Activated T-cell treated with anti-CD3 and anti-CD28 coated beads, Interleukin-2, amount 50 U/mL, for 48 hours (primary cell): Measurements from ENCODE around the gene GEN1.

Source experiments
- DNase-seq, 2 experiments: peaks; one replicate each; pipeline ENCODE4 v3.0.0-alpha.2; 2020

GEN1 gene, protein sequence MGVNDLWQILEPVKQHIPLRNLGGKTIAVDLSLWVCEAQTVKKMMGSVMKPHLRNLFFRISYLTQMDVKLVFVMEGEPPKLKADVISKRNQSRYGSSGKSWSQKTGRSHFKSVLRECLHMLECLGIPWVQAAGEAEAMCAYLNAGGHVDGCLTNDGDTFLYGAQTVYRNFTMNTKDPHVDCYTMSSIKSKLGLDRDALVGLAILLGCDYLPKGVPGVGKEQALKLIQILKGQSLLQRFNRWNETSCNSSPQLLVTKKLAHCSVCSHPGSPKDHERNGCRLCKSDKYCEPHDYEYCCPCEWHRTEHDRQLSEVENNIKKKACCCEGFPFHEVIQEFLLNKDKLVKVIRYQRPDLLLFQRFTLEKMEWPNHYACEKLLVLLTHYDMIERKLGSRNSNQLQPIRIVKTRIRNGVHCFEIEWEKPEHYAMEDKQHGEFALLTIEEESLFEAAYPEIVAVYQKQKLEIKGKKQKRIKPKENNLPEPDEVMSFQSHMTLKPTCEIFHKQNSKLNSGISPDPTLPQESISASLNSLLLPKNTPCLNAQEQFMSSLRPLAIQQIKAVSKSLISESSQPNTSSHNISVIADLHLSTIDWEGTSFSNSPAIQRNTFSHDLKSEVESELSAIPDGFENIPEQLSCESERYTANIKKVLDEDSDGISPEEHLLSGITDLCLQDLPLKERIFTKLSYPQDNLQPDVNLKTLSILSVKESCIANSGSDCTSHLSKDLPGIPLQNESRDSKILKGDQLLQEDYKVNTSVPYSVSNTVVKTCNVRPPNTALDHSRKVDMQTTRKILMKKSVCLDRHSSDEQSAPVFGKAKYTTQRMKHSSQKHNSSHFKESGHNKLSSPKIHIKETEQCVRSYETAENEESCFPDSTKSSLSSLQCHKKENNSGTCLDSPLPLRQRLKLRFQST

DNA sequence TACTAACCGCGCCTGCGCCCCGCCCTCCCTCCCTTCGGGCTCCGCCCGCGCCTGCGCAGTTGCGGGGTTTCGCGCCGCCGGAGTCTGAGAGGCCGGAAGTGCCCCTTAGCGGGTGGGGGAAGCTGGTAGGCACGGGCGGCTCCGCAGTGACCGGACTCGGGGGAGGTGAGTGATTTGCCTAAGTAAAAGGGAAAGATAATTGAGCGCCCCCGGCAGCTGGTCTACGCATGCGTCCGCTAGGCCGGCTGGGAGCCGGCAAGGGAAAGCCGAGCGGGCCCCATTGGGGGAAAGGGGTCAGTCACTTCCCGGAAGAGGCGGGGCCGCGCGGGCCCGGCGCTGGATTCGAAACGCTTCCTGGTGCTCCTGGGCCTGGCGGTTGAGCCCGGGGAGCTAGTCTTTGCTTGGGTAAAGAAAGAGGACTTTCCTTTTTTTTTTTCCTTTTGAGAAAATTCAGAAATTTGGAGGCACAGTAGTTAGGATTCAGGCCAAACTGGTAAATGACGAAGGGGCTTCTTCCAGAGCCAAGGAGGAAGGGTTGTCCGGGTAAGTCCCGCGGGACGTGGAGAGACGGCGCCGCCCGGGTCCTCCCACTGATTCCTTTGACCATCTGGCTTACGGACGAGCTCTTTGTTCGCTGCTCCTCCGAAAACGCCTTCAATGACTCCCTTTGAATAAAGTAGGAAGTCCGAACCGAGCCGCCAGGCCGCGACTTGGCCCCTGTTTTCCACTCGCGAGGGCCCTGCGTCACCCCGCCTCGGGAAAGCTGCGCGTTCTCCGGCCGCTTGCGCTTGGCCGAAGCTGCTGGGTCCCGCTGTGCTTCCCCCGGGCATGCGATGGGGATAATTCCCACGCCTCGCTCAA is at the start of gene GEN1, which contains the start of gene SMC6:
TSS of gene GEN1 (plus strand) at position 336 of the 861 bp plus-strand sequence. CDS start 5,806 bp downstream, outside the sequence.
TSS of gene SMC6 (minus strand) at position 8 of the 861 bp plus-strand sequence. CDS start 7,864 bp downstream, outside the sequence.
- DNase-seq = peak; percentile 94

DNA sequence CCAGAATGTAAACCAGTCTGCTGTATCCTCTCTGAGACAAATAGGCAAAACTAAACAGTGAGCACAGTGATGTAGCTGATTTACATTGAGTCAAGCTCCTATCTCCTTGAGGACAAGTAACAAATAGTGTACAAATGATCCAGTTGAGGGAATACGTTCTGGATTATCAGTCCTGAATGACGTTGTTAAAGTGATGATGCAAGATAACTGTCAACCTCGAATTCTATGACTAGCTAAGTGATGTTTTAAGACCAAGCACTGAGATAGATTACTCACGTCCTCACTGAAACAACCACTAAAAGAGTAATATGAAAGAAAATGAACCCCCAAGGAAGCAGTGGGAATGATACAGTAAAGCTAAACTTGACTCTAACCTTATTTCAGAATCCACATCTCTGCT is 47.1 kb upstream of the GEN1 start:
- no peak for DNase-seq

- DNase-seq = no peak
Observed at GRCh38 chr2:17708501-17708900, 45.4 kb upstream of the GEN1 start.

DNA sequence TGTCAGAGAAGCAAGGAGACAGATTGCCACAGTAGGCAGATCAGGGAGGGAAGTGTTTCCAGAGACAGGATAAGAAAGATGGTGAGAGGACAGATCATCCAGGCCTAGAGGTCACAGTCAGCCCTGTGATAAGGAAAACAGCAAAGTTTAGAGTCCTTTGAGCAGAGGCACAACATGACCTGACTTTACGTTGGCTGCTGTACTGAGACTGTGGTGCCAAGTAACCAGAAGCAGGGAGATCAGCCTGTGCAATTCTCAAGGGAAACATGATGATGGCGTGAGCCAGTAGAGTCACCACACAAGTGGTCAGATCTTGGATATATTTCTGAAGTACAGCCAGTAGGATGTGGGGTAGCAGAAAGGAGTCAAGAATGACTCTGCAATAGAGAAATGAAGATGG is 44.0 kb upstream of the GEN1 start:
- no peak for DNase-seq

GRCh38 chr2:17710547-17711248 is 43.2 kb upstream of the GEN1 start:
- no peak for DNase-seq

GRCh38 chr2:17713291-17713690 is 40.6 kb upstream of the GEN1 start:
- no peak for DNase-seq

DNA sequence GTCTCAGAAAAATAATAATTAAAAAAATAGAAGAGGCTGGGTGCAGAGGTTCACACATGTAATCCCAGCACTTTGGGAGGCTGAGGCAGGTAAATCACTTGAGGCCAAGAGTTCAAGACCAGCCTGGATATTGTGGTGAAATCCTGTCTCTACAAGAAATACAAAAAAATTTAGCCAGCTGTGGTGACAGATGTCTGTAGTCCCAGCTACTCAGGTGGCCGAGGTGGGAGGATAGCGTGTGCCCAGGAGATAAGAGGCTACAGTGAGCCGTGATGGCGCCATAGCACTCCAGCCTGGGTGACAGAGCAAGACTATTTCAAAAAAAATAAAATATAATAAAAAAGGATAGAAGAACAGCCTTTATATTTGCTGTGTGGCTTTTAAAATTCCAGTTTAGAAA is 36.3 kb upstream of the GEN1 start:
- DNase-seq = no peak

- no peak for DNase-seq
Observed at GRCh38 chr2:17718689-17719088, 35.2 kb upstream of the GEN1 start.

- no peak for DNase-seq
Observed at GRCh38 chr2:17719562-17720371, 34.2 kb upstream of the GEN1 start.

- no peak for DNase-seq
Observed at GRCh38 chr2:17728210-17728609, 25.7 kb upstream of the GEN1 start.

- DNase-seq = no peak
Observed at GRCh38 chr2:17729880-17730279, 24.1 kb upstream of the GEN1 start.

DNA sequence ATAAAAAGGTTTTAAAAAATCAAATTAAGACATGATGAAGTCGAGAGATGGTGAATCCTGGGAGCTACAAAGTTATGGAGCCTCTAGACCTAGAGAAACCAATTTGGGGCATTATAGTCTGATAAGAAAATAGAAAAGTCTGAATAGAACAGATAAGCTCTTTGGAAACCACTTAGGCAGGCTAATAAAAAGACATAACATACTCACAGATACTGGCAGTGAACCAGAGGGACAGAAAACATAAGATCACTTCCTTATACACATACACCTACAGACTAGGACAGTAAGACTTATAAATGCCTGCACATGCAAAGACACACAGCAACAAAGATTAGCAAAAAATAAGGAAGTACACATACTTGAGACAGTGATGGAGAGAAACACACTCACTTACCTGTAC is 20.3 kb upstream of the GEN1 start:
- no peak for DNase-seq

DNA sequence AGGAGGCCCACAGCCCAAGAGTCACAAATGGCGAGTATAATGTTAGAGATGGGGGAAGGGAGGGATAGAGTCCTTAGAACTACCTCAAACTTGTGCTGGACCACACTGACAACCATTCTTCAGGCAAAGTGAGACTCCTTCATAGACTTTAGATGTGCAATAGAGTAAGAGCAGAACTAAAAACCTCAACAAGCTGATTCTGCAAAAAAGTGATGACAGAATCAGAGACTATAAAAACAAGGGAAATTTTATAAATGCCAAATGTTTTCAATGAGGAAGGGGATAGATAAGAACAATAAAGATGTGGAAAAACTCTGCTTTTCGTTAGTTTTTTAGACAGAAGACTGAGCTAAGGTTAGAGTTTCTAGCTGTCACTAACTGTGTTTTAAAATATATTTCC is 18.1 kb upstream of the GEN1 start:
- DNase-seq = no peak

DNA sequence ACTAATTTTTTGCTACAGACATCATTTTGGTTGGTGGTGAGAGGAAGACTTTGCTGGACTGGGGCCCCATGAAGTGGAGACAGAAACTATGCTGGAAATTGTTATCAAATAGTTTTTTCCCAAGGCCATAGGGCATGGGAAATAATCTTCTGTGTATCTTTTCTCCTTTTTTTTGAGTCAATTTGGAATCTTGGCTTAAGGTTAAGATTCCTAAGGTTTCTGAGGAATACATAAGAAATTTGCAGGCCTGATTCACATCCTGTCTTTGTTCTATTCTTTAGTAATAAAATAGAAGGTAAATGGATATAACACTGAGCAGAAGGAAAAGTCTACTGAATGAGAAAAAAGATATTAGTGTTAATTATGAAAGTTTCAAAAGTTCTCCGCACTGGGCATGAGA is 16.9 kb upstream of the GEN1 start:
- DNase-seq = no peak

- no peak for DNase-seq
Observed at GRCh38 chr2:17740203-17740602, 13.7 kb upstream of the GEN1 start.

DNA sequence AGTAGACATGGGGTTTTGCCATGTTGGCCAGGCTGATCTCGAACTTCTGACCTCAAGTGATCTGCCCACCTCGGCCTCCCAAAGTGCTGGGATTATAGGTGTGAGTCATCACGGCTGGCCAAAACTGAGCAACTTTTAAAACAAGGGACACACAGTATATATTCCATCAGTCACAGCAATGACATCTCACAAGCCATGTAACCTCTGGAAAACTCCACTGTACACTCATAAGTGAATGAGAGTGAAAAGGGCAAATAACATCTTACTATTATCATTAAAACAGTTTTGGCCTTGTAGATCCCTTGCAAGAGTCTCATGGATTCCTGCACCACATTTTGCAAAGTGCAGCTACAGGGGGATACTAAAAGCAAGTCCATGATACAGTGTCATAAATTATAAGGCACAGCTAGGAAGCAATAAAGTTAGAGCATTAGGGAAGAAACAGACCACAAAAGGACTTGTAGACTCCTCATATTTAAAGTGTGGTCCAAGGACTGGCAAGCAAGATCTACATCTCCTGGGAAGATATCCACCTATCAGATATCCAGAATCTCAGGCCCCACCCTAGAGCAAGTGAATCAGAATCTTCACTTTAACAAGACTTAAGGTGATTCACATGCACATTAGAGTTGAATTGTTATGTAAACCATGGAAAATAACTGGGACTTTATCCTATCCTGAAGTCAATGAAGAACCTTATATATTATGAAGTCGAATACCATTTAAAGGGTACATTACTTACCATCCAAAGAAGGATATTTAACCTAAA is 6.1 kb upstream of the GEN1 start:
- no peak for DNase-seq

DNA sequence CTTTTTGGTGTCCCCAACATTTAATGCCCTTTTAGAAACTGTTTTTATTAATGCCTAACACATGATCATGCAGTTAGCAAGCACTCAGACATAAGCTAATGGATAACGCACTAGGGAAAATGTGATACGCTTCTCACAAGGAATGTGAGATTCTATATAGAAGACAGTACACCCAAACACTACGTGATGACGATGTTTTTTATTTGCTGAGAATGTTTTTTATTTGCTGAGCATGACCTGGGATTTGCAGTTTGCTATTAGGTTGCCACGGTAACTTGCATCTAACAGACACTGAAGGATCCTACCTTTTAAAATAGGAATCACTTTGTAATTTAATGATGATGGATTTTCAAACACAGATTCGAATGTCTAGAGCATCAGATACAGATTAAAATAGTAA is 5.2 kb upstream of the GEN1 start:
- DNase-seq = no peak

DNA sequence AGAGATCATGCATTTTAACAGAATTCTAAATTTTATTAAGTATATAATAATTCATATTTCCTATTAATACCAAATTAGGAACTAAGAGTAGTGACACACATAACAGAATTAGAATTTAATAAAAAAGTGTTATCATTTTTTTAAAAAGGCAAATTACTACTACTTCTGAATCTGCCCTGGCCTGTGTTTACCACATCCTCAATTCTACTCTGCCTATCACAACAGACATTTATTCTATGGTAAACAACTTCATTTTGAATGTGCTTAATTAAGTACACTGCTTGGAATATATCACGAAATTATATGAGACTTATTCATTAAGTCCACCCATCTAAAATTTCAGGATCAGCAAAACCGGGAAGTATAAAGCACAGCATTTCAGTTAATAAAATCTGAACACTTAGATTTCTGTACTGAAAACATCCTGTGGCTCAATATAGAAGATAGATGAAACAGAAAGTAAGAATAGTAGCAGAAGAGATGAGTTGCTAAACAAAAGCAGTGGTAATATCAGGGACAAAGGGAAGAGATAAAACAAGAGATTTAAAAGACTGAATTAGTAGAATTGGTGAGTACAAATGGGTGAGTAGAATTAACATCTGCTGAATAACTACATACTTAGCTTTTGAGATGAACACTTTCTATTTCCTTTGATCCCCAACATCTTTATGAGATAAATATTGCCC is 4.0 kb upstream of the GEN1 start:
- no peak for DNase-seq

- no peak for DNase-seq
Observed at GRCh38 chr2:17752246-17752645, 1.7 kb upstream of the GEN1 start.
